ENCODE data around the gene ORAI1. TPM values are rescaled to one million over a fixed set of nuclear protein-coding genes. Genes with fewer than 3 reads are reported as not detected.

Gene ORAI1
- total and polyA plus RNA-seq, 2 experiments from 2014 or later, result 4.9 to 14.2 TPM

DNA sequence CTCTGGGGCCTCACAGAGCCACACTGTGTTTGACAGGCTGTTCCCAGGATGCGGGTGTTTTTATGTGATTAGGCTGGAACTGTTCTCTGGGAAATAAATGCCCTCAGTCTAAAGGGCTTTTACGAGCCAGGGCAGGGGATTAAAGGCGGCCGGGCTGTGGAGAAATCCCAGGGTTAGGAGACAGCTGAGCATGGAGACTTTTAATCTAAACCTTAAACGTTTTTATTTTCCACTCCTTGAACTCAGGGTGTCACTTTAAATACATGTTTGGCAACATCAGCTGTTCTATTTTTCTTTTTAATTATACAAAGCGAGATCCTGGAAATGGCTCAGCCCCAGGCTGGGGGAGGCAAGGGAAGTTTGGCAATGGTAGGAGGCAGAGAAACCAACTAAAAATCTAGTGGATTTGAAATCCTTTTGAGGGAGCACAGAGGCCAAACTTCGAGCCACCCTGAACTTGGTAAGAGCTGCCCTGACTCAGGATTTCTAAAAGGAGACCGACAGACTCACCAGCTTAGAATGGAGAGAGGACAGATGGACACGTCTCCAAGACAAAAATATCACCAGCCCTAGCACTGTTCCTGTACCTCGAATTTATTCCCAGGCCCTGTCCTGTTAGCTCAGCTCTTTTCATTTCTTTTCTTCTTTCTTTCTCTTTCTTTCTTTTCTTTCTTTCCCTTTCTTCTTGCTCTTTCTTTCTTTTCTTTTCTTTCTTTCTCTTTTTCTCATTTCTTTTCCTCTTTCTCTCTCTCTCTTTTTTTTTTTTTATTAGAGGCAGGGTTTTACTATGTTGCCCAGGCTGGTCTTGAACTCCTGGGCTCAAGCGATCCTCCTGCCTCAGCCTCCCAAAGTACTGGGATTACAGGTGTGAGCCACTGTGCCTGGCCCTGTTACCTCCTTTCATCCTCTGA, 15.8 kb upstream of the ORAI1 start:
- Histone ChIP-seq H3K27ac (peak overlapping the region; percentile 50), H4K20me1 (ENCODE audit: insufficient read depth) (no peaks in the 10 kb centered on the region), H3K9me3 (ENCODE audit: low read depth) (no peaks in the 10 kb centered on the region), H3K9me2 (ENCODE audit: insufficient read depth) (no peaks in the 10 kb centered on the region), H2AFZ (peak overlapping the region; percentile 91), H3K27me3 (replicated peaks; ENCODE audit: insufficient read depth) (no peaks in the 10 kb centered on the region), H3K4me2 (ENCODE audit: unreplicated experiment) (peak overlapping the region; percentile 54), H3F3A (ENCODE audit: insufficient read depth) (peaks cover 10% of the 10 kb centered on the region), H3K9ac (peak overlapping the region; percentile 63), H3K36me3 (ENCODE audit: low read depth) (no peaks in the 10 kb centered on the region), H3K4me3 (peak overlapping the region; percentile 13; the same call in 1 of the 2 replicates), H3K4me1 (ENCODE audit: insufficient read depth) (peaks cover 12% of the 10 kb centered on the region; the same call in 1 of the 2 replicates), H3K79me2 (ENCODE audit: insufficient read depth) (no peaks in the 10 kb centered on the region)
- no peak for TF ChIP-seq EZH2 (IDR thresholded peaks at IDR 0.05; ENCODE audit: insufficient read depth, poor library complexity, severe bottlenecking)
- TF ChIP-seq EZH2phosphoT487 (IDR thresholded peaks at IDR 0.05; ENCODE audit: insufficient read depth, low read depth), result no peak
- WGBS, 2 experiments (ENCODE audit: low coverage in 1 of 2, low lambda C conversion rate in 2 of 2, missing lambda C conversion rate in 2 of 2), result 13% methylated on average over 11 of the region's 11 CpGs
- peak; percentile 80 for DNase-seq
- in situ Hi-C loops (cut with MboI), result no loop called here

GRCh38 chr12:121611306-121611705, 15.0 kb upstream of the ORAI1 start:
- 0 out of 2 replicates have a peak overlapping the region, but pooled peaks have one; percentile 63 for H3K9ac ChIP-seq
- 96 to 98% methylated on average over 2 of the region's 2 CpGs for WGBS, 2 experiments (ENCODE audit: low coverage in 1 of 2, low lambda C conversion rate in 2 of 2, missing lambda C conversion rate in 2 of 2)
- H3K4me2 ChIP-seq (ENCODE audit: unreplicated experiment), result no peak overlapping the region

GRCh38 chr12:121613462-121613861, 12.9 kb upstream of the ORAI1 start:
- in situ Hi-C loops (cut with MboI), result no loop called here
- TF ChIP-seq EZH2 (IDR thresholded peaks at IDR 0.05; ENCODE audit: insufficient read depth, poor library complexity, severe bottlenecking) (no peak), EZH2phosphoT487 (IDR thresholded peaks at IDR 0.05; ENCODE audit: insufficient read depth, low read depth) (no peak)
- Histone ChIP-seq H3K79me2 (ENCODE audit: insufficient read depth) (no peaks in the 10 kb centered on the region), H3K4me1 (ENCODE audit: insufficient read depth) (peaks cover 12% of the 10 kb centered on the region; the same call in 1 of the 2 replicates), H3K9me3 (ENCODE audit: low read depth) (no peaks in the 10 kb centered on the region), H2AFZ (no peak overlapping the region), H3K4me2 (ENCODE audit: unreplicated experiment) (no peak overlapping the region), H3K9me2 (ENCODE audit: insufficient read depth) (no peaks in the 10 kb centered on the region), H3K4me3 (no peak overlapping the region), H3K27me3 (replicated peaks; ENCODE audit: insufficient read depth) (no peaks in the 10 kb centered on the region), H3F3A (ENCODE audit: insufficient read depth) (peaks cover 10% of the 10 kb centered on the region), H3K27ac (no peak overlapping the region), H4K20me1 (ENCODE audit: insufficient read depth) (no peaks in the 10 kb centered on the region), H3K36me3 (ENCODE audit: low read depth) (no peaks in the 10 kb centered on the region), H3K9ac (no peak overlapping the region)
- no peak for DNase-seq
- WGBS, 2 experiments (ENCODE audit: low coverage in 1 of 2, low lambda C conversion rate in 2 of 2, missing lambda C conversion rate in 2 of 2), result 95 to 96% methylated on average over 7 of the region's 7 CpGs

More at GRCh38 chr12:121611306-121611705, 15.0 kb upstream of the ORAI1 start:
- peaks cover 12% of the 10 kb centered on the region; the same call in 1 of the 2 replicates for H3K4me1 ChIP-seq (ENCODE audit: insufficient read depth)
- peaks cover 10% of the 10 kb centered on the region for H3F3A ChIP-seq (ENCODE audit: insufficient read depth)
- TF ChIP-seq EZH2 (IDR thresholded peaks at IDR 0.05; ENCODE audit: insufficient read depth, poor library complexity, severe bottlenecking) (no peak), EZH2phosphoT487 (IDR thresholded peaks at IDR 0.05; ENCODE audit: insufficient read depth, low read depth) (no peak)
- H3K27me3 ChIP-seq (replicated peaks; ENCODE audit: insufficient read depth), result no peaks in the 10 kb centered on the region
- H3K79me2 ChIP-seq (ENCODE audit: insufficient read depth), result no peaks in the 10 kb centered on the region
- no peak overlapping the region for H3K4me3 ChIP-seq
- no peaks in the 10 kb centered on the region for H3K36me3 ChIP-seq (ENCODE audit: low read depth)
- no peak overlapping the region for H3K27ac ChIP-seq
- no peaks in the 10 kb centered on the region for H3K9me3 ChIP-seq (ENCODE audit: low read depth)
- in situ Hi-C loops (cut with MboI), result no loop called here
- H4K20me1 ChIP-seq (ENCODE audit: insufficient read depth), result no peaks in the 10 kb centered on the region
- DNase-seq, result no peak
- H2AFZ ChIP-seq, result no peak overlapping the region
- no peaks in the 10 kb centered on the region for H3K9me2 ChIP-seq (ENCODE audit: insufficient read depth)

DNA sequence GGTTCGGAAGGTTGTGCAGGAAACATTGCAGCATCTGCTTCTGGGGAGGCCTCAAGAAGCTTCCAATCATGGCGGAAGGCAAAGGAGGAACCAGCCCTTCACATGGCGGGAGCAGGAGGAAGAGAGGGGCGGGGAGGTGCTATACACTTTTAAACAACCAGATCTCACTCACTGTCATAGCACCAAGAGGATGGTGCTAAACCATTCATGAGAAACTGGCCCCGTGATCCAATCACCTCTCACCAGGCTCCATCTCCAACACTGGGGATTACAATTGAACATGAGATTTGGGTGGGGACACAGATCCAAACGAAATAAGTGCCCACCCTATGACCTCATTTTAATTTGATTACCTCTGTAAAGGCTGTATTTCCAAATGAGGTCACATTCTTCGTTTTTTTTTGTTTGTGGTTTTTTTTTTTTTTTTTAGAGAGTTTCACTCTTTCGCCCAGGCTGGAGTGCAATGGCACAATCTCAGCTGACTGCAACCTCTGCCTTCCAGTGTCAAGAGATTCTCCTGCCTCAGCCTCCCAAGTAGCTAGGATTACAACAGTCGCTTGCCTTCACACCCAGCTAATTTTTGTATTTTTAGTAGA, 11.4 kb upstream of the ORAI1 start:
- no peaks in the 10 kb centered on the region for H3K9me3 ChIP-seq (ENCODE audit: low read depth)
- H3K9ac ChIP-seq, result no peak overlapping the region
- no peak overlapping the region for H3K4me2 ChIP-seq (ENCODE audit: unreplicated experiment)
- in situ Hi-C loops (cut with MboI), result no loop called here
- H3K79me2 ChIP-seq (ENCODE audit: insufficient read depth), result no peaks in the 10 kb centered on the region
- no peak overlapping the region for H2AFZ ChIP-seq
- H3K36me3 ChIP-seq (ENCODE audit: low read depth), result no peaks in the 10 kb centered on the region
- no peaks in the 10 kb centered on the region for H3K27me3 ChIP-seq (replicated peaks; ENCODE audit: insufficient read depth)
- DNase-seq, result no peak
- H3K27ac ChIP-seq, result no peak overlapping the region
- peaks cover 10% of the 10 kb centered on the region for H3F3A ChIP-seq (ENCODE audit: insufficient read depth)
- no peak for TF ChIP-seq EZH2 (IDR thresholded peaks at IDR 0.05; ENCODE audit: insufficient read depth, poor library complexity, severe bottlenecking)
- TF ChIP-seq EZH2phosphoT487 (IDR thresholded peaks at IDR 0.05; ENCODE audit: insufficient read depth, low read depth), result no peak
- no peaks in the 10 kb centered on the region for H3K9me2 ChIP-seq (ENCODE audit: insufficient read depth)
- H3K4me3 ChIP-seq, result no peak overlapping the region
- H3K4me1 ChIP-seq (ENCODE audit: insufficient read depth), result peaks cover 19% of the 10 kb centered on the region
- H4K20me1 ChIP-seq (ENCODE audit: insufficient read depth), result no peaks in the 10 kb centered on the region
- whole genome bisulfite sequencing, 2 experiments (ENCODE audit: low coverage in 1 of 2, low lambda C conversion rate in 2 of 2, missing lambda C conversion rate in 2 of 2), result 66 to 73% methylated on average over 9 of the region's 9 CpGs
